ENCODE results near the gene TMCC1. TPM values are rescaled to one million over a fixed set of nuclear protein-coding genes. Genes with fewer than 3 reads are reported as not detected.
A peak's percentile ranks its signal among the peaks of the same experiment; 100 is the strongest.

TMCC1 gene
- total RNA-seq: 18.1 and 24.3 TPM in 2 replicates

- H3K4me3 ChIP-seq (ENCODE audit: low read depth, low read length): peak within 1 kb of the TSS; percentile 86
- DNase-seq (ENCODE audit: low read depth): peak; percentile 16
- TF ChIP-seq CTCF (conservative IDR thresholded peaks at IDR 0.05; ENCODE audit: low read depth, low read length): no peak
Observed at GRCh38 chr3:129893581-129894070, at the start of gene TMCC1. TMCC1 (minus strand) TSS chr3:129893711.

- H3K4me3 ChIP-seq (ENCODE audit: low read depth, low read length): no peak overlapping the region
- TF ChIP-seq CTCF (conservative IDR thresholded peaks at IDR 0.05; ENCODE audit: low read depth, low read length): no peak
- DNase-seq (ENCODE audit: low read depth): no peak
Observed at GRCh38 chr3:129943020-129943419, 49.5 kb upstream of the TMCC1 start.

- TF ChIP-seq CTCF (conservative IDR thresholded peaks at IDR 0.05; ENCODE audit: low read depth, low read length): peak; percentile 79
- no peak overlapping the region for H3K4me3 ChIP-seq (ENCODE audit: low read depth, low read length)
- DNase-seq (ENCODE audit: low read depth): no peak
Observed at GRCh38 chr3:129942296-129942695, 48.8 kb upstream of the TMCC1 start.

- no peak for DNase-seq (ENCODE audit: low read depth)
- no peak overlapping the region for H3K4me3 ChIP-seq (ENCODE audit: low read depth, low read length)
- no peak for TF ChIP-seq CTCF (conservative IDR thresholded peaks at IDR 0.05; ENCODE audit: low read depth, low read length)
Observed at GRCh38 chr3:129940086-129940485, 46.6 kb upstream of the TMCC1 start.

GRCh38 chr3:129938140-129938930 lies 44.8 kb upstream of the TMCC1 start:
- no peak for DNase-seq (ENCODE audit: low read depth)
- H3K4me3 ChIP-seq (ENCODE audit: low read depth, low read length): no peak overlapping the region
- TF ChIP-seq CTCF (conservative IDR thresholded peaks at IDR 0.05; ENCODE audit: low read depth, low read length): peak; percentile 26

GRCh38 chr3:129937717-129938116 lies 44.2 kb upstream of the TMCC1 start:
- H3K4me3 ChIP-seq (ENCODE audit: low read depth, low read length): no peak overlapping the region
- no peak for DNase-seq (ENCODE audit: low read depth)
- TF ChIP-seq CTCF (conservative IDR thresholded peaks at IDR 0.05; ENCODE audit: low read depth, low read length): no peak

GRCh38 chr3:129936757-129937156 lies 43.2 kb upstream of the TMCC1 start:
- TF ChIP-seq CTCF (conservative IDR thresholded peaks at IDR 0.05; ENCODE audit: low read depth, low read length): no peak
- H3K4me3 ChIP-seq (ENCODE audit: low read depth, low read length): peak overlapping the region; percentile 26
- no peak for DNase-seq (ENCODE audit: low read depth)
